HepG2 (cell line): Measurements from ENCODE around the gene ARHGAP29. TPM values are rescaled to one million over a fixed set of nuclear protein-coding genes. Genes with fewer than 3 reads are reported as not detected.

Experiments
- ARNTL ChIP-seq: sonication (generic); formaldehyde crosslinking; IDR thresholded peaks from 2 replicates; pipeline ENCODE4 v1.4.0; 2020; ENCODE audit warnings: mild to moderate bottlenecking, missing genetic modification reagents
- FOXA1 ChIP-seq, 2 experiments: fragments of 450-650 bp in 1 of 2; sonication (generic) in 1 of 2; formaldehyde crosslinking in 1 of 2; IDR thresholded peaks; 2 replicates each; pipeline versions ENCODE4 v1.4.0 to v1.6.1; 2016 to 2020; ENCODE audit warnings: missing genetic modification reagents in 1 of 2
- IRX3 ChIP-seq: sonication (generic); formaldehyde crosslinking; IDR thresholded peaks from 2 replicates; pipeline ENCODE4 v1.8.1; 2023; ENCODE audit warnings: mild to moderate bottlenecking, low read depth, missing genetic modification reagents, borderline replicate concordance
- ISL2 ChIP-seq: sonication (generic); formaldehyde crosslinking; IDR thresholded peaks from 2 replicates; pipeline ENCODE4 v1.5.0; 2020; ENCODE audit warnings: missing genetic modification reagents
- NONO ChIP-seq, 2 experiments: fragments of 450-650 bp in 1 of 2; sonication (generic) in 1 of 2; formaldehyde crosslinking in 1 of 2; IDR thresholded peaks in 1 of 2; conservative IDR thresholded peaks in 1 of 2; 2 replicates each; pipeline versions ENCODE4 v1.6.1 to v1.8.0; 2017 to 2022; ENCODE audit warnings: mild to moderate bottlenecking in 1 of 2, missing genetic modification reagents in 1 of 2, moderate library complexity in 1 of 2
- SUZ12 ChIP-seq: fragments of 150-350 bp; IDR thresholded peaks from 2 replicates; pipeline ENCODE4 v1.6.1; 2014; ENCODE audit warnings: low read depth, low read length
- TCF7 ChIP-seq: sonication (generic); IDR thresholded peaks from 2 replicates; pipeline ENCODE4 v1.6.1; 2016; ENCODE audit warnings: antibody characterized with exemption, low read depth
- TOE1 ChIP-seq: sonication (generic); formaldehyde crosslinking; IDR thresholded peaks from 2 replicates; pipeline ENCODE4 v1.4.0; 2020; ENCODE audit warnings: mild to moderate bottlenecking, missing genetic modification reagents
- ZEB1 ChIP-seq: IDR thresholded peaks from 2 replicates; pipeline ENCODE4 v1.6.1; 2012; ENCODE audit warnings: mild to moderate bottlenecking, low read depth, inconsistent platforms; ENCODE audit not compliant: insufficient replicate concordance
- ZNF788 ChIP-seq: sonication (generic); formaldehyde crosslinking; IDR thresholded peaks from 2 replicates; pipeline ENCODE4 v1.5.0; 2020; ENCODE audit warnings: mild to moderate bottlenecking, missing genetic modification reagents, borderline replicate concordance
- ZSCAN30 ChIP-seq: sonication (generic); formaldehyde crosslinking; IDR thresholded peaks from 2 replicates; pipeline ENCODE4 v1.5.0; 2020; ENCODE audit warnings: mild to moderate bottlenecking, missing genetic modification reagents
- polyA plus RNA-seq, 8 experiments: library from polyadenylated mRNA; depleted of rRNA in 3 of 8; stranded (reverse) in 7 of 8; unstranded in 1 of 8; fragments of >200 nt; fragmentation: Illumina TruSeq in 4 of 8; extraction: Trizol in 4 of 8; gene quantifications; 2 replicates each; pipeline versions ENCODE4 v1.2.1 to v1.2.3, GENCODE V29; 2011 to 2016; ENCODE audit warnings: low read depth in 4 of 8, missing spikeins in 1 of 8, mixed read lengths in 1 of 8; ENCODE audit not compliant: insufficient read depth in 1 of 8
- total RNA-seq, 5 experiments: library from RNA; depleted of rRNA; stranded (reverse); fragments of >200 nt; fragmentation: Illumina TruSeq; extraction: Trizol; gene quantifications; 2 replicates each; pipeline ENCODE4 v1.2.3, GENCODE V29; 2016; ENCODE audit warnings: low read depth in 1 of 5
- TF ChIP-seq, protein P1 (sequence below): sonication (generic); formaldehyde crosslinking; IDR thresholded peaks from 2 replicates; pipeline ENCODE4 v1.4.0; 2020; ENCODE audit warnings: missing genetic modification reagents
- TF ChIP-seq, protein P2 (sequence below): sonication (generic); formaldehyde crosslinking; IDR thresholded peaks from 2 replicates; pipeline ENCODE4 v1.8.0; 2022; ENCODE audit warnings: missing genetic modification reagents, mild to moderate bottlenecking, moderate library complexity, borderline replicate concordance
- TF ChIP-seq, protein P3 (sequence below): sonication (generic); IDR thresholded peaks from 2 replicates; pipeline ENCODE4 v1.6.1; 2016; ENCODE audit warnings: low read depth, borderline replicate concordance
- TF ChIP-seq, protein P4 (sequence below): sonication (generic); formaldehyde crosslinking; IDR thresholded peaks from 2 replicates; pipeline ENCODE4 v1.4.0; 2020; ENCODE audit warnings: missing genetic modification reagents

The ARHGAP29 gene
- total and polyA plus RNA-seq, 2 of the 13 experiments (the other 11 are each of a cell fraction or from before 2014, with no cell fraction given): 12.8 to 18.3 TPM

DNA sequence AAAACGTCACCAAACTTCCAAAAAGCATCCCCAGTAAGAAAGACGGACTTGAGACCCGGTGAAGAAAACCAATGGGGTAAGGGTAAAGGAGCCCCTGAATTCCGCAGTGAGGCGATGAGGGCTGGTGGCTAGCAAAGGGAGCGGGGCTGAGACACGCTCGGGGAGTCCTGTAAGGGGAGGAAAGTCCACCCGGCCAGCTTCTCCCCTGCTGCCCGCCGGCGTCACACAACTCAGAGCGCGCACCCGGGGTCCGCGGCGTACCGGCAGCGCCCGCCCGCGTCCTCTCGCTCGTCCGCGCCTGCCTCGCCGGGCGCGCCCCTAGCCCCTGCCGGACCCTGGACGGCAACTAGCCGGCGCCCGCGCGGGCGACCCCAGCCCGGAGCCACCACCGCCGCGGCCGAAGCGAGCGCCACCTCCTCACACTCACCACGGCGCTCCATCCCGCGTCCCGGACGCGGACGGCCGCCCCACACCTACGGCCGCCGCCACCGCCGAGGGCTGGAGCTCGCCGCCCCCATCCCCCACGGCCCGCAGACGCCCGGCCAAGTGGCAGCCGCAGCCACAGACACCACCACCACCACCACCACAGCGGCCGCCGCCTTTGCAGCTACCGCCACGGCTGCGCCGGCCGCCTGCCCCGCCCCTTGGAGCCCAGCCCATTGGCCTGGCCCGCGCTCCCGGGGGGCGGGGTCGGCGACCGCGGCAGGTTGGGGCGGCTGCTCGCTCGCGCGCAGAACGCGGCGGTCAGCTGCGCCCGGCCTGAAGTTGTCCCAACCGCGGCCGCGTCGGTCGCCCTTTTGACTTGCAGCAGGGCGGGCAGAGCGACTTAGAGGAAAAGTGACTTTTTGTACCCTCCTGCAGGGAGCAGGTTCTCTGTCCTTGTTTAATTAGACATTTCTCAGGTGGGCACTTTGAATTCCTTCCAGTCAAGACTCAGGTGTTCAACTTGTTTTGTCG is 10.0 kb upstream of the ARHGAP29 start (continued):
- TF ChIP-seq, protein P1, sequence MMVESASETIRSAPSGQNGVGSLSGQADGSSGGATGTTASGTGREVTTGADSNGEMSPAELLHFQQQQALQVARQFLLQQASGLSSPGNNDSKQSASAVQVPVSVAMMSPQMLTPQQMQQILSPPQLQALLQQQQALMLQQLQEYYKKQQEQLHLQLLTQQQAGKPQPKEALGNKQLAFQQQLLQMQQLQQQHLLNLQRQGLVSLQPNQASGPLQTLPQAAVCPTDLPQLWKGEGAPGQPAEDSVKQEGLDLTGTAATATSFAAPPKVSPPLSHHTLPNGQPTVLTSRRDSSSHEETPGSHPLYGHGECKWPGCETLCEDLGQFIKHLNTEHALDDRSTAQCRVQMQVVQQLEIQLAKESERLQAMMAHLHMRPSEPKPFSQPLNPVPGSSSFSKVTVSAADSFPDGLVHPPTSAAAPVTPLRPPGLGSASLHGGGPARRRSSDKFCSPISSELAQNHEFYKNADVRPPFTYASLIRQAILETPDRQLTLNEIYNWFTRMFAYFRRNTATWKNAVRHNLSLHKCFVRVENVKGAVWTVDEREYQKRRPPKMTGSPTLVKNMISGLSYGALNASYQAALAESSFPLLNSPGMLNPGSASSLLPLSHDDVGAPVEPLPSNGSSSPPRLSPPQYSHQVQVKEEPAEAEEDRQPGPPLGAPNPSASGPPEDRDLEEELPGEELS (CRISPR knock-in tag): no peak
- TF ChIP-seq, protein P2, sequence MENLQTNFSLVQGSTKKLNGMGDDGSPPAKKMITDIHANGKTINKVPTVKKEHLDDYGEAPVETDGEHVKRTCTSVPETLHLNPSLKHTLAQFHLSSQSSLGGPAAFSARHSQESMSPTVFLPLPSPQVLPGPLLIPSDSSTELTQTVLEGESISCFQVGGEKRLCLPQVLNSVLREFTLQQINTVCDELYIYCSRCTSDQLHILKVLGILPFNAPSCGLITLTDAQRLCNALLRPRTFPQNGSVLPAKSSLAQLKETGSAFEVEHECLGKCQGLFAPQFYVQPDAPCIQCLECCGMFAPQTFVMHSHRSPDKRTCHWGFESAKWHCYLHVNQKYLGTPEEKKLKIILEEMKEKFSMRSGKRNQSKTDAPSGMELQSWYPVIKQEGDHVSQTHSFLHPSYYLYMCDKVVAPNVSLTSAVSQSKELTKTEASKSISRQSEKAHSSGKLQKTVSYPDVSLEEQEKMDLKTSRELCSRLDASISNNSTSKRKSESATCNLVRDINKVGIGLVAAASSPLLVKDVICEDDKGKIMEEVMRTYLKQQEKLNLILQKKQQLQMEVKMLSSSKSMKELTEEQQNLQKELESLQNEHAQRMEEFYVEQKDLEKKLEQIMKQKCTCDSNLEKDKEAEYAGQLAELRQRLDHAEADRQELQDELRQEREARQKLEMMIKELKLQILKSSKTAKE: no peak
- TF ChIP-seq IRX3 (CRISPR knock-in tag): no peak
- no peak for TF ChIP-seq ZSCAN30 (CRISPR knock-in tag)
- no peak for TF ChIP-seq TOE1
- TF ChIP-seq FOXA1 (IDR thresholded peaks at IDR 0.05): no peak
- TF ChIP-seq FOXA1 (CRISPR knock-in tag; IDR thresholded peaks at IDR 0.05): no peak
- no peak for TF ChIP-seq ZEB1
- TF ChIP-seq, protein P3, sequence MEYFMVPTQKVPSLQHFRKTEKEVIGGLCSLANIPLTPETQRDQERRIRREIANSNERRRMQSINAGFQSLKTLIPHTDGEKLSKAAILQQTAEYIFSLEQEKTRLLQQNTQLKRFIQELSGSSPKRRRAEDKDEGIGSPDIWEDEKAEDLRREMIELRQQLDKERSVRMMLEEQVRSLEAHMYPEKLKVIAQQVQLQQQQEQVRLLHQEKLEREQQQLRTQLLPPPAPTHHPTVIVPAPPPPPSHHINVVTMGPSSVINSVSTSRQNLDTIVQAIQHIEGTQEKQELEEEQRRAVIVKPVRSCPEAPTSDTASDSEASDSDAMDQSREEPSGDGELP: peak; percentile 77; the same call in 1 of the 2 replicates
- TF ChIP-seq ARNTL (CRISPR knock-in tag): no peak
- TF ChIP-seq ISL2 (CRISPR knock-in tag): no peak
- TF ChIP-seq NONO (IDR thresholded peaks at IDR 0.05): no peak
- TF ChIP-seq NONO (CRISPR knock-in tag; conservative IDR thresholded peaks at IDR 0.05): no peak
- no peak for TF ChIP-seq ZNF788
- TF ChIP-seq TCF7: no peak
- TF ChIP-seq, protein P4, sequence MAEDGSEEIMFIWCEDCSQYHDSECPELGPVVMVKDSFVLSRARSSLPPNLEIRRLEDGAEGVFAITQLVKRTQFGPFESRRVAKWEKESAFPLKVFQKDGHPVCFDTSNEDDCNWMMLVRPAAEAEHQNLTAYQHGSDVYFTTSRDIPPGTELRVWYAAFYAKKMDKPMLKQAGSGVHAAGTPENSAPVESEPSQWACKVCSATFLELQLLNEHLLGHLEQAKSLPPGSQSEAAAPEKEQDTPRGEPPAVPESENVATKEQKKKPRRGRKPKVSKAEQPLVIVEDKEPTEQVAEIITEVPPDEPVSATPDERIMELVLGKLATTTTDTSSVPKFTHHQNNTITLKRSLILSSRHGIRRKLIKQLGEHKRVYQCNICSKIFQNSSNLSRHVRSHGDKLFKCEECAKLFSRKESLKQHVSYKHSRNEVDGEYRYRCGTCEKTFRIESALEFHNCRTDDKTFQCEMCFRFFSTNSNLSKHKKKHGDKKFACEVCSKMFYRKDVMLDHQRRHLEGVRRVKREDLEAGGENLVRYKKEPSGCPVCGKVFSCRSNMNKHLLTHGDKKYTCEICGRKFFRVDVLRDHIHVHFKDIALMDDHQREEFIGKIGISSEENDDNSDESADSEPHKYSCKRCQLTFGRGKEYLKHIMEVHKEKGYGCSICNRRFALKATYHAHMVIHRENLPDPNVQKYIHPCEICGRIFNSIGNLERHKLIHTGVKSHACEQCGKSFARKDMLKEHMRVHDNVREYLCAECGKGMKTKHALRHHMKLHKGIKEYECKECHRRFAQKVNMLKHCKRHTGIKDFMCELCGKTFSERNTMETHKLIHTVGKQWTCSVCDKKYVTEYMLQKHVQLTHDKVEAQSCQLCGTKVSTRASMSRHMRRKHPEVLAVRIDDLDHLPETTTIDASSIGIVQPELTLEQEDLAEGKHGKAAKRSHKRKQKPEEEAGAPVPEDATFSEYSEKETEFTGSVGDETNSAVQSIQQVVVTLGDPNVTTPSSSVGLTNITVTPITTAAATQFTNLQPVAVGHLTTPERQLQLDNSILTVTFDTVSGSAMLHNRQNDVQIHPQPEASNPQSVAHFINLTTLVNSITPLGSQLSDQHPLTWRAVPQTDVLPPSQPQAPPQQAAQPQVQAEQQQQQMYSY (CRISPR knock-in tag): no peak
- no peak for TF ChIP-seq SUZ12
